Lung (tissue), 12 donors: ENCODE data around the gene COPG2. TPM values are rescaled to one million over a fixed set of nuclear protein-coding genes. Genes with fewer than 3 reads are reported as not detected.
A peak's percentile ranks its signal among the peaks of the same experiment; 100 is the strongest.

Experiments used
- ATAC-seq: fragments of 200-7000 bp; cut with Tn5 transposase; one replicate; pipeline ENCODE4 v1.9.1; 2020; ENCODE audit warnings: moderate number of reproducible peaks; ENCODE audit not compliant: insufficient read depth, low FRiP score
- DNase-seq, 3 donors: peaks; one replicate each; pipeline ENCODE4 v3.0.0-alpha.2; 2013 to 2017
- H3K27ac ChIP-seq, 2 donors: one replicate each; pipeline ENCODE4 v1.5.1; 2013; ENCODE audit warnings: mild to moderate bottlenecking in 2 of 2, moderate library complexity in 2 of 2, control low read depth in 1 of 2, inconsistent platforms in 1 of 2, low read depth in 1 of 2, low read length in 1 of 2
- H3K27me3 ChIP-seq, 3 donors: one replicate each; pipeline ENCODE4 v1.5.1; 2013; ENCODE audit warnings: low read length in 2 of 3; ENCODE audit not compliant: control insufficient read depth in 3 of 3, insufficient read depth in 3 of 3
- H3K36me3 ChIP-seq, 4 donors: one replicate each; pipeline ENCODE4 v1.5.1; 2013; ENCODE audit warnings: low read length in 4 of 4, mild to moderate bottlenecking in 1 of 4, moderate library complexity in 1 of 4; ENCODE audit not compliant: control insufficient read depth in 4 of 4, insufficient read depth in 4 of 4
- H3K4me1 ChIP-seq, 5 donors: one replicate each; pipeline ENCODE4 v1.5.1; 2013; ENCODE audit warnings: low read length in 5 of 5, mild to moderate bottlenecking in 2 of 5, moderate library complexity in 1 of 5; ENCODE audit not compliant: control insufficient read depth in 5 of 5, insufficient read depth in 5 of 5
- H3K4me3 ChIP-seq: one replicate; pipeline ENCODE4 v1.5.1; 2013; ENCODE audit warnings: mild to moderate bottlenecking, control low read depth, moderate library complexity
- H3K9ac ChIP-seq, 2 donors: one replicate each; pipeline ENCODE4 v1.5.1; 2013; ENCODE audit warnings: low read length in 2 of 2, control low read depth in 1 of 2; ENCODE audit not compliant: insufficient read depth in 1 of 2
- H3K9me3 ChIP-seq, 4 donors: one replicate each; pipeline ENCODE4 v1.5.1; 2013; ENCODE audit warnings: low read length in 3 of 4, mild to moderate bottlenecking in 1 of 4, moderate library complexity in 1 of 4; ENCODE audit not compliant: control insufficient read depth in 4 of 4, insufficient read depth in 3 of 4
- WGBS, 2 donors: extraction: QIAGEN DNeasy Blood & Tissue Kit; methylation state at CpG; one replicate each; pipeline ENCODE4 v1.1.7; 2013; 5-methylcytosine and 5-hydroxymethylcytosine counted together
- polyA plus RNA-seq, 2 donors: library from polyadenylated mRNA; stranded (reverse); fragments of 200-250 nt; gene quantifications; one replicate each; pipeline ENCODE4 v1.2.1, GENCODE V29; 2013
- total RNA-seq, 2 donors: library from RNA; depleted of rRNA in 1 of 2; stranded (reverse); fragments of >200 nt in 1 of 2; gene quantifications; one replicate each; pipeline ENCODE4 v1.2.1, GENCODE V29; 2014 to 2021
- TF ChIP-seq, protein P1 (sequence below): IDR thresholded peaks from 2 replicates; pipeline ENCODE4 v1.5.1; 2012; ENCODE audit warnings: mild to moderate bottlenecking; ENCODE audit errors: control extremely low read depth, extremely low read depth
- donor health status: control.
- donor health status: control.
- donor health status: Bipolar disorder and iron deficiency.
- donor health status: healthy.
- donor health status: DM: yes; HTN: yes; CAD: no.

COPG2 gene
- total and polyA plus RNA-seq, 4 donors: 8.9 to 29.3 (median 16.8) TPM

DNA sequence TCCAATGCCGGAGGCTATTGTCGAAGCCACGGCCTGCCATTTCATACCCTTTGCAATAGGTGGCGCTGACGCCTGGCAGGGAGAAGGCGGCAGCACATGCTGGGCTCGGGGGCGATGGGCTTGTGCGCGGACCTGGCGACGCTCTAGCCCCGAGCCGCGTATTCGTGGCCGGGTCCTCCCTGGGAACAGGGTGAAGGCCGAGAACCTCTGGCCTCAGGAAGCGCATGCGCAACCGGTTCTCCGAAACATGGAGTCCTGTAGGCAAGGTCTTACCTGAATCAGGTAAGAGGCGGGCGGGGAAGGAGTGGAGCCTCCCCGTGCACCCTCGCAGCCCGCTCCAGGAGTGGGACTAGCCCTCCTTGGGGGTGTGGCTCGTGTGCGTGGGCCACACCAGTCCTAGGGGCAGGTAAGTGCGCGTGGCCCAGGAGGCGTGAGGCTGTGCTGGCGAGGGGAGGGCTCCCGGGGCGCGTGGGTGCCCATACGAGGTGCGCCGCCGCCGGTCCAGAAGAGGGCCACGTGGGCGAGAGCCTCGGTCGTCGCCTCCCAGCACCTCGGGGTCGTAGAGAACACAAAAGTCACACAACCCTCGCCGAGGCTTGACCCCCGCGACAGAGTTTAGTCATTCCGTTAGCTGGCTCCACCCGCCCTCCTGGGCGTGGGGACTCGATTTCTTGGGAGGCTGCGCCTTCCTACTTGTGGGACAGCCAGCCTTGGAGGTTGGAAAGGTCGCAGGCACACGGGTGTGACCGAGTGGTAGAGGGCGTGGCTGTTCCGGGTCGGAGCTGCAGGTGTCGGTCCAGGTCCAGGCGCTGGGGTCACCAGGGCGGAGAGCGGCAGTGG lies 182.2 kb downstream of the COPG2 start:
- ATAC-seq: peak; percentile 87
- 7 to 9% methylated on average over 67 of the region's 67 CpGs for WGBS, 2 donors
- peaks cover 0 to 44% (median 21%) of the 10 kb centered on the region in 5 donors for H3K4me1 ChIP-seq

DNA sequence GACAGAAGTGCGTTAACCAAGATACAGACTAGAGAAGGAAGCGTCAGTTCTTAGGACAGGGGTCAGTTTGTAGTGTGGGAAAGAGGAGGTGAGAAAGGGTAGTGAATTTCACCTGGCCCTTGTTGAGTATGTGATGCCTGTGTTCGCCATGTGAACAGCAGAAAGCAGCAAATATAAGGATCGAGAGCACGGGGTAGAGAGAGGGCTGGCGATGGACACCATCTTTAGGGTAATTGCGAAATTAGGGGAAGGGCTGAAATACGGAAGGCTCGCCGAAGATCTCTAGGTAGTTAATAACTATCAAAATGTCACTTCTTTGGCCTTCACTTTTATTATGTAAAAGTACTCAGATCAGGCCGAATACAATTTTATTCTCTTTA lies 182.8 kb downstream of the COPG2 start:
- TF ChIP-seq, protein P1, sequence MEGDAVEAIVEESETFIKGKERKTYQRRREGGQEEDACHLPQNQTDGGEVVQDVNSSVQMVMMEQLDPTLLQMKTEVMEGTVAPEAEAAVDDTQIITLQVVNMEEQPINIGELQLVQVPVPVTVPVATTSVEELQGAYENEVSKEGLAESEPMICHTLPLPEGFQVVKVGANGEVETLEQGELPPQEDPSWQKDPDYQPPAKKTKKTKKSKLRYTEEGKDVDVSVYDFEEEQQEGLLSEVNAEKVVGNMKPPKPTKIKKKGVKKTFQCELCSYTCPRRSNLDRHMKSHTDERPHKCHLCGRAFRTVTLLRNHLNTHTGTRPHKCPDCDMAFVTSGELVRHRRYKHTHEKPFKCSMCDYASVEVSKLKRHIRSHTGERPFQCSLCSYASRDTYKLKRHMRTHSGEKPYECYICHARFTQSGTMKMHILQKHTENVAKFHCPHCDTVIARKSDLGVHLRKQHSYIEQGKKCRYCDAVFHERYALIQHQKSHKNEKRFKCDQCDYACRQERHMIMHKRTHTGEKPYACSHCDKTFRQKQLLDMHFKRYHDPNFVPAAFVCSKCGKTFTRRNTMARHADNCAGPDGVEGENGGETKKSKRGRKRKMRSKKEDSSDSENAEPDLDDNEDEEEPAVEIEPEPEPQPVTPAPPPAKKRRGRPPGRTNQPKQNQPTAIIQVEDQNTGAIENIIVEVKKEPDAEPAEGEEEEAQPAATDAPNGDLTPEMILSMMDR: no peak
- Histone ChIP-seq H3K27me3 (no peaks in the 10 kb centered on the region), H3K9me3 (no peaks in the 10 kb centered on the region), H3K36me3 (no peaks in the 10 kb centered on the region), H3K4me1 (peaks cover 0 to 44% (median 21%) of the 10 kb centered on the region in 5 donors), H3K4me3 (no peak overlapping the region), H3K9ac (peak overlapping the region in 1 of 2 donors; percentile 72), H3K27ac (no peak overlapping the region)
- ATAC-seq (no peak), DNase-seq (no peak)
- WGBS, 2 donors: 64 to 65% methylated on average over 11 of the region's 11 CpGs

More for the DNA sequence above, 182.2 kb downstream of the COPG2 start:
- no peaks in the 10 kb centered on the region for H3K27me3 ChIP-seq
- no peaks in the 10 kb centered on the region for H3K9me3 ChIP-seq
- H3K4me3 ChIP-seq: peak overlapping the region; percentile 31
- H3K9ac ChIP-seq: peak overlapping the region; percentile 72 to 79
- TF ChIP-seq, protein P1: peak; percentile 55
- no peaks in the 10 kb centered on the region for H3K36me3 ChIP-seq
- peak; percentile 77 to 85 (median 79) for DNase-seq
- peak overlapping the region in 1 of 2 donors; percentile 3 for H3K27ac ChIP-seq

DNA sequence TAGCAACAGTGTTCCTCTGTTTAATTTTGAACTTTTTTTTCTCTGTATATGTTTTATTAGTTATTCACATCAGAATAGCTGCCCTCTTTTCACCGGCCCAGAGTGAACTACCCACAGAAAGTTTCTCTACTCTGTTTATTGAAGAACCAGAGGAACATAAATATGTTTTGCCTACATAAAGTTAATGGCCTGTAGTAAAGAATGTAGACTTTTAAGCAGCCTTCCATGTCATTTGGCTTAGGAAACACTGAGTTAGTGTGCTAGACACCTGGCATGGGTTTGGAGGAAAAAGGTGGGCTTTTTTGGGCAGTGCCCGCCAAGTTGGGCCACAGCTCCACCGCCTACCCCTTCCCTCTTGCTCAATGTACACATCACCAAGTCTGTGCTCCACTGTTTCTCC lies 185.5 kb downstream of the COPG2 start:
- WGBS, 2 donors: 94% methylated on average over 3 of the region's 3 CpGs
- ATAC-seq (no peak), DNase-seq (no peak)
- Histone ChIP-seq H3K4me1 (peaks cover 0 to 18% (median 8%) of the 10 kb centered on the region in 5 donors), H3K9me3 (peaks cover 0 to 2% (median under 1%) of the 10 kb centered on the region in 4 donors), H3K9ac (no peak overlapping the region), H3K4me3 (no peak overlapping the region), H3K36me3 (no peaks in the 10 kb centered on the region), H3K27me3 (no peaks in the 10 kb centered on the region), H3K27ac (no peak overlapping the region)
- TF ChIP-seq, protein P1: no peak
